DMS153 (cell line): ENCODE measurements around the gene NSMCE1.
"Not testable (repeated sequence)": the region's sequence is repeated elsewhere in the genome, so short reads cannot be mapped to it uniquely, and the experiment has no call there.

ENCODE experiments used
- DNase-seq: peaks from one replicate; lab custom pipeline; 2025; lab: John Stamatoyannopoulos, UW

The NSMCE1 gene

DNA sequence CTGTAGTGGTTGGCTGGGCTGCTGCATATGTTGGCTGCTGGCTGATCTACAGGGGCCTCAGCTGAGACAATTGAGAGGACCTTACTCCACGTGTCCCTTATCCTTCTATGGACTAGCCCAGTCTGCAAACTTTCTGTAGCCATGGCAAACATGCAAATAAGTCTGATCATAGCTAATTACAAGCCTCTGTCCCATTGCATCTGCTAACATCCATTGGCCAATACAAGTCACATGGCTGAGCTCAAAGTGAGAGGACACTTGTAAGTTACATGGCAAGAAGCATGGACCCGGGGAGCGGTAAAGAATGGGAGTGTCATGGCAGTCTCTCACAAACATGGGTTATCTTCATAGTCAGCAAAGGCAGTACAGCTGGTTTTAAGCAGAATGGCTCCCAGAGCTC is 33.6 kb upstream of the NSMCE1 start:
- DNase-seq = no peak

DNA sequence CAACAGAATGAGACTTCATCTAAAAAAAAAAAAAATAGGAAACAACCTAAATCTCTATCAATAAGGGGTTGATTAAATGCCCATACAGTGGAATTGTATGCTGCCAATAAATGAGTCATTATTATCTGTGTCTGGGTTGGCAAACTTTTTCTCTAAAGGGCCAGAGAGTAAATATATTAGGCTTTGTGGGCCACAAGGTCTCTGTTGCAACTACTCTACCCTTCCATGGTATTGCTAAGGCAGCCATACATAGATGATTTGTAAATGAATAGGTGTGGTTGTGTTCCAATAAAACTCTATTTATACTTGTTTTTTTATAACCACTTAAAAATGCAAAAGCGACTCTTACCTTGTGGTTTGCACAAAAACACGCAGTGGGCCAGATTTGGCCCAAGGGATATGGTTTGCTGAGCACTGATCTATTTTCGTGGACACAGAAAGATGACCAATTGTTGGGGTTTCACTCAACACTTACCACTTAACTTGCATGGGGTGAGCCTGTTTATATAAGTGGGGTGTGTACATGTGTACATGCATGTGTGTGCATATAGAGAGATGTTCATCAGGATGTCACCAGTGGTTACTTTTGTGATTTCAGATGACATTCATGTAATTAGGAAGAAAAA is 32.8 kb upstream of the NSMCE1 start:
- DNase-seq = no peak

DNA sequence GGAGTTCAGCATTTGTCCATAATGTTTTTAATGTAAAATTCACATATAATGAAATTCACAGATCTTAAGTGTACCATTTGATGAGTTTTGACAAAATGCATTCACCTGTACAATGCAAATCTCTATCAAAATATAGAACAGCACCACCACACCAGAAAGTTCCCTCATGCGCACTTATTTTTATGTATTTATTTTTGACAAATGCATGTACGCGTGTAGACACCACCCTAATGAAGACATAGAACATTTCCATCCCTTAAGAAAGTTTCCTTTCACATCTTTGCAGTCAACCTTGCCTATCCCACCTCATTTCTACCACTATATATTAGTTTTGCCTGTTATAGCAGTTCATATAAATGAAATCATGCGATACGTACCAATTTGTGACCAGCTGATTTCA is 29.6 kb upstream of the NSMCE1 start:
- no peak for DNase-seq

DNA sequence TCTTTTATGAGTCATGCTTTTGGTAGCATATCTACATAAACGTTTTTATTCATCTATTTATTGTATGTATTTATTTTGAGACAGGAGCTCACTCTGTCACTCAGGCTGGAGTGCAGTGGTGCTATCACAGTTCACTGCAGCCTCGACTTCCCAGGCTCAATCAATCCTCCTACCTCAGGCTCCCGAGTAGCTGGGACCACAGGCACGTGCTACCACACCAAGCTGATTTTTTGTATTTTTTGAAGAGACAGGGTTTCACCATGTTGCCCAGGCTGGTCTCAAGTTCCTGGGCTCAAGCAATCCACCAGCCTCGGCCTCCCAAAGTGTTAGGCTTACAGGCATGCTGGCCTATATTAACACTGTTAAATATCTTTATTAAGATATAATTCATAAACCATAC is 24.8 kb upstream of the NSMCE1 start:
- DNase-seq = no peak

DNA sequence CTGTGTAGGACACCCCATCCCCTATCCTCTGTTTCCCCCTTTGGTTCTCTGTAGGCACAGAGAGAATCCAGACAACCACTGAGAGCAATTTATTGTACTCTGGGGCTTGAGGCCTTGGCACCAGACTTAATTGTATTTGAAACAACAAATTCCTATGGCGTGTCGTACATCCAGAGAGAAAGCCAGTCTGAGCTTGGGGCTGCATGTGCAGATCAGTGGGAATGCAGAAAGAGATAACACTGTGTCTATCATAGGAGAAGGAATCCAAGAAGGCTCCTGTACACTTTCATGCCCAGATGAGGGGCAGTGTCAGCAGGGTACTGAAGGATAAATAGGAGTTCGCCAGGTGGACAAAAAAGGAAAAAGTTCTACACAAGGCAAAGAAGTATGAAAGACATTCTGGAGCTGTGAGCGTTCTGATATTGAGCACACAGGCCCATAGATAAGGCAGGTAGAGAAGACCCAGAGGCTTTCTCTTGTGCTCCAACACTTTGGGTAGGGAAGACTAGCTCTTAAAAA is 23.2 kb upstream of the NSMCE1 start:
- no peak for DNase-seq

DNA sequence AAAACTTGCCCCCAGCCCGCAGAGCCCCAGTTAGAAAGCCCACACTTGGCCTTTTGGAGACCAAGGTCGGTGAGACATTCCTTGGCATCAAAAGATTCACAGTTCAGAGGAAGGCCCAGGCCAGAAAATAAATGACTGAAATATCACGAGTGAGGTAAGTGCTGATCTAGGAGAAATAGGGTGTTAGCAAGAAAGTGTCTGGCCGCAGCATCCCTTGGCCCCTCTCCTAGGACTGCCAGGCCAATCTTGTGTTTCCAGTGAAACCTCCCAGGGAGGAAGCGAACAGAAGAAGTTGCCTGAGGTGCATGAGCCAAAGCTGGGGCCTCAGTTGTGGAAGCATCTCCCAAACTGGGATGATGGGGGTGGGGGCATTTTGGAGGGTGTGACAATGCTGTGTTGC is 22.5 kb upstream of the NSMCE1 start:
- DNase-seq = no peak

DNA sequence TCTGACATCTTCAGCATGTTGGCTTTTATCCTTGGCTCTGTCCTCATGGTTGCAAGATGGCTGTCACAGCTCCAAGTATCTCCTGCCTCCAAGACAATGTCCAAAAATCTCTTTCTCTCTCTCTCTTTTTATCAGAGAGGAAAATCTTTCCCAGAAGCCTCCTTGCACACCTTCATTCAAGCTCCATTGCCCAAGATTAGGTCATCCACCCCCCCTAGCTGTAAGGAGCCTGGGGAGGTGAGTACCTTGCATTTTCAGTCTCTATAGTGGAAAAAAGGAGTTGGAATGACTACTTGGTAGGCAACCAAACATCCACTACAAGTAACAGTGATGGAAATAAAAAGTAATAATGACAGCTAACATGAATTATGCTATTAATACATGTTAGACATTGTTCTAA is 22.0 kb upstream of the NSMCE1 start:
- DNase-seq = no peak

DNA sequence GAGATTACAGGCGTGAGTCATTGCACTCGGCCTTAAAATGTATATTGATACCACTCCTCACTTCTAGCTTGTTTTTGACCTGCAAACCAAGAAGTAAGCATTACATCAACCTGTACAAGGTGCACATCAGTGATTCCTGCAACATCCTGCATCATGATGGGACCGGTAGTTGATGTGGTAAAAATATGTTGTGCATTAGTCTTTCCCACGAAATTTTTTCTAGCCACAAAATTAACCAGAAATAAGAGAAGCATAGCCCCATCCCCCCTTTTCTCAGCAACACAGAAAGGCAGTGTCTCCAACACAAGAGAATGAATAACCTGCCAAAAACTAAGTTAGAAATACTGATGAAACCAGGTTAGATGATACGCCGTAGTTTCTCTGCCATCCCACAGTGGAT is 21.1 kb upstream of the NSMCE1 start:
- no peak for DNase-seq

DNA sequence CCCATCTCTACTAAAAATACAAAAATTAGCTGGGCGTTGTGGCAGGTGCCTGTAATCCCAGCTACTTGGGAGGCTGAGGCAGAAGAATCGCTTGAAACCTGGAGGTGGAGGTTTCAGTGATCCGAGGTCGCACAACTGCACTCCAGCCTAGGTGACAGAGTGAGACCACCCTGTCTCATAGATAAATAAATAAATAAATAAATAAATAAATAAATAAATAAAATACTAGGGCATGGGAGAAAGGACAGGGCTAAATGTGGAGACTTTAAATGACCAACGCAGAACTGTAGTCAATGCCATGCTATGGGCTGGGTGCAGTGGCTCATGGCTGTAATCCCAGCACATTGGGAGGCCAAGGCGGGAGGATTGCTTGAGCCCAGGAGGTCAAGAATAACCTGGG is 19.7 kb upstream of the NSMCE1 start:
- not testable (repeated sequence) for DNase-seq

DNA sequence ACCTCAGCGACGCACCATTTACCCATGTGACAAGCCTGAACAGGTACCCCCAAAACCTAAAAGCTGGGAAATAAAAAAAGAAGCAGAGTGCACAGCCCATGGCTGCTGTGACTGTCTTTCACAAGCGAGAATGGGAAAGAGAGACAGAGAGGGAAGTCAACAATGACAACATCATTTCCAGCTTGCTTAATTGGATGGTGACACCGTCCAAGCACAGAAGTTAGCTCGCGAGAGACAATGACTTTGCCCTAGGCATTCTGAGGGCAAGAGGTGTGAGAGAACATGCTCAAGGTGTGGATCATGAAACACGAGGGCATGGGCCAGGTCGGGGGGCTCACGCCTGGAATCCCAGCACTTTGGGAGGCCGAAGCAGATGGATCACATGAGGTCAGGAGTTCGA is 19.3 kb upstream of the NSMCE1 start:
- DNase-seq = no peak

DNA sequence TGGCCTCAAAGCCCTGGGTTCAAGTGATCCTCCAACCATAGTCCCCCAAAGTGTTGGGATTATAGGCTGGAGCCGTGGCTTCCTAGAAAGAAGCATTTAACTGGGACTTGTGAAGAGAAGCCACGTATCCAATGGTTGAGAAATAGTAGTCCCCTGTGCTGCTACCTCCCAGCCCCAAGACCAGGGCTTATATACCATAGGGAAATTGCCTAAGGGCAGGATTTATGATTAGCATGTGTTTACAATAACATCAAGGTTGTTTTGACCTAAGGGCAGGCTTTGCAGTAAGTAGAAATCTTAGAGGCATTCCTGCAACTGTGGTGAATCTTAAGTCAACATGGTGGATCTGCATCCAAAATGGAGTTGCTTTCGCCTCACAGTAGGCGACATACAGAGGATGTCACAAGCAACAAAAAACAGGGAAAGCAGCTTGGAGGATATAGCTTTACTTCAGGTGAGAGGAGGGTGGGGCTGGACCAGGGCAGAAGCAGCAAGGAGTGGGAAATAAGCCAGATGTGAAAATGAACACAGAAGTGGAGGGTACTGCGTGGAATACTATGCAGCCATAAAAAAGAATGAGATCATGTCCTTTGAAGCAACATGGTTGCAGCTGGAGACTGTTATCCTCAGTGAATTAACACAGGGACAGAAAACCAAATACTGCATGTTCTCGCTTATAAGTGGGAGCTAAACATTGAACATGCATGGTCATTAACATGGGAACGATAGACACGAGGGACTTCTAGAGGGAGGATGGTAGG is 18.7 kb upstream of the NSMCE1 start:
- no peak for DNase-seq

DNA sequence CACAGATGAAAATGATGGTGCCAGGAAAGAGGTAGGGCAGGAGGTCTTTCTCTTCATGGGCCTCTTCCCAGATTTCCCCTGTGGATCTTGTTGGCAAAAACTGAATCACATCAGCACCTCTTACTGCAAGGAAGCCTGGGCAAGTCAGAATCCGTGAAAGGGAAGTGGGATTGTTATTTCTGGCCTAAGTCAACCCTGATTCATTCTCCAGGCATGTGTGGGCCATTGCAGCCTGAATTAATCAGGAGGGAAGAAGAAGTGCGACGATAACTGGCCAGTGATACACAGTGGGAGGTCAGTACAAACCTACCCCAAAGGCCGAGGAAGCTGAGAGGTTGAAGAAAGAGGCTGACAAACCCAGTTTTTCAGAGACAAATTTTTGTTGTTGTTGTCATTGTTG is 17.9 kb upstream of the NSMCE1 start:
- DNase-seq = no peak

DNA sequence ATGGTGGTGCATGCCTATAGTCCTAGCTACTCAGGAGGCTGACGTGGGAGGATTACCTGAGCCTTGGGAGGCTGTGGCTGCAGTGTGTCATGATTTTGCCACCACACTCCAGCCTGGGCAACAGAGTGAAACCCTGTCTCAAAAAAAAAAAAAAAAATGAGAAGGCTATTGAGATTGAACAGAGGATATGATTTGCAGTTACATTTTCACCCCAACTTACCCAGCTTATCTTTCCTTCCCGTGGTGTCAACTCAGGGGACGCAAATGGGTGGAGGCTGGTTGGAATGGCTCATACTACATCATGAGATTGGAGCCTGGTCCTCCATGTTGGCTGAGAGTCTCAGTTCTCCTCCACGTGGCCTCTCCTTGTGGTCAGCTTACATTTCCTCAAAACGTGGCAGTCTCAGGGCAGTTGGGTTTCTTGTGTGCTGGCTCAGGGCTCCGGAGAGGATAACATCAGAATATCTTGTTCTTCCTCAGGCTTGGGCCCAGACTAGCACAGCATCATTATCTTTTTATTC is 17.2 kb upstream of the NSMCE1 start:
- no peak for DNase-seq

DNA sequence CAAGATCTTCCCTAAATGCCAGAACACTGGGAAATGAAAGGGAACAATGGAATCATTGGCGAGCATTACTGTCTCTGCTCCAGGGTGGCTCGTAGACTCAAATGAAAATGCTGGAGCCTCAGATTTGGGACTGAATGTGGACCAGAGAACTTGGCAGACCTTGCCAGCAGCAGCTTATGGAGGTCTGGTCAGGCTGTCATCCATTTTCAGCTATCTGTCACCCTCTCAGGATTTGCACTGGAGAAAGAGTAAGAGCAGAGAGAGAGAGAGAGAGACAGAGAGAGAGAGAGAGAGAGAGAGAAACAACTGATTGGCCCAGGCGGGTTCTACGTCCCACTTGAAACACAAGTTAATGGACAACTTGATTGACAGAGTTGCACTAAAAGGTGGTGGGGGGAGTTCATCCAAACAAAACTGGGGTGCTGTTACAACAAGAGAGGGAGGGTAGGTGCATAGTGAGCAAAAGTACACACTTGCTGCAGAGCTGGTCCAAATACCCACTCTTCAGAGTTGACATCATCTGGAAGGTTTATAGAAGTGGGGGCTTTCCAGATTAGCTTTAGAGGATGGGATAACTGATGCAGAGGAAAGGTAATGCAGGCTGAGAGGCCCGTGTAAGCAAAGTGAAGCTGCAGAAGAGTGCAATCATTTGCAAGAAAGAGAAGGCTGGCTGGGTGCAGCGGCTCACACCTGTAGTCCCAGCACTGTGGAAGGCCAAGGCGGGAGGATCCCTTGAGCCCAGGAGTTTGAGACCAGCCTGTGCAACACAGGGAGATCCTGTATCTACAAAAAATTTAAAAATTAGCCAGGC is 16.5 kb upstream of the NSMCE1 start:
- DNase-seq = no peak

DNA sequence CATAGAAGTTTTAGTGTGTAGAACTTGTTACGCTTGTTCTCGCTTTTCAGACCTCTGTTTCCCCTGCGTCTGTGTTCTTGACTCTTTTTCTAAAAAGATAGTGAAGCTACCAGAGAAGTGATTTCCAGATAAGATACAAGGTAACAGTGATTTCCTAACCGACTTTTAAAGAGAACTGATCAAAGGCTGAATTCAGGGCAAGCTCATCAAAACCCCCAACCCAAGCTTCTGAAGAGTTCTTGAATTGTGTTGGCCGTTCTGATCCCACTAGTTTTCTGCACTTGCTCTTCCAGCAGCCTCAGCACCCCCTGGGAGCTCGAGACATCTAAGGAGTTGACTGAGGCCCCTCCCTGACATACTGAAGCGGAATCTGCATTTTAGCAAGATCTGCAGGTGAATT is 12.7 kb upstream of the NSMCE1 start:
- DNase-seq = no peak

DNA sequence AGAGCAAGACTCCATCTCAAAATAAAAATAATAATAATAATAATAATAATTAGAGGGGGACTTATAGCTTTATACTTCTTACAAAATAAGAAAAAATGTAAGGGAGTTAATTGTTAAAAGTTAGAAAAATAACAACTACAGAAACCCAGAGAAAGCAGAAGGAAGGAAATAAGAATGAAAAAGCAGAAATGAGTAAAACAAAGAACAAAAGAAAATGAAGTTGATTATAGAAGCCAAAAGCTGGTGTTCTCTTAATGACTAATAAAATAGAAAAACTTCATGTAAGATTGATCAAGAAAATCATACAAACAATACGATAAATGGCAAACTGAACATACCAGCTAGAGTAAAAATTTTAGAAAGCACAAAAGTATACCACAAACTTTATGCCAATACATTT is 6.8 kb upstream of the NSMCE1 start:
- DNase-seq = no peak

DNA sequence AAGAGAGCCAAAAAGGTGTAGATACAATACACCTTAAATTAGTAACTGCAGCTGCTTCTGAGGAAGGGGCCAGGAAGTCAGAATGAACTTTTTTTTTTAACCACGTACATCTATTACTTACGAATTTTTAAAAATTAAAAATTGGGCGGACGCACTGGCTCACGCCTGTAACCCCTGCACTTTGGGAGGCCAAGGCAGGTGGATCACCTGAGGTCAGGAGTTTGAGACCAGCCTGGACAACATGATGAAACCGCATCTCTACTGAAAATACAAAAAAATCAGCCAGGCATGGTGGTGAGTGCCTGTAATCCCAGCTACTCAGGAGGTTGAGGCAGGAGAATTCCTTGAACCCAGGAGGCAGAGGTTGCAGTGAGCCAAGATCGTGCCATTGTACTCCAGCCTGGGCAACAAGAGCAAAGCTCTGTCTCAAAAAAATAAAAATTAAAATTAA is 5.9 kb upstream of the NSMCE1 start:
- not testable (repeated sequence) for DNase-seq

DNA sequence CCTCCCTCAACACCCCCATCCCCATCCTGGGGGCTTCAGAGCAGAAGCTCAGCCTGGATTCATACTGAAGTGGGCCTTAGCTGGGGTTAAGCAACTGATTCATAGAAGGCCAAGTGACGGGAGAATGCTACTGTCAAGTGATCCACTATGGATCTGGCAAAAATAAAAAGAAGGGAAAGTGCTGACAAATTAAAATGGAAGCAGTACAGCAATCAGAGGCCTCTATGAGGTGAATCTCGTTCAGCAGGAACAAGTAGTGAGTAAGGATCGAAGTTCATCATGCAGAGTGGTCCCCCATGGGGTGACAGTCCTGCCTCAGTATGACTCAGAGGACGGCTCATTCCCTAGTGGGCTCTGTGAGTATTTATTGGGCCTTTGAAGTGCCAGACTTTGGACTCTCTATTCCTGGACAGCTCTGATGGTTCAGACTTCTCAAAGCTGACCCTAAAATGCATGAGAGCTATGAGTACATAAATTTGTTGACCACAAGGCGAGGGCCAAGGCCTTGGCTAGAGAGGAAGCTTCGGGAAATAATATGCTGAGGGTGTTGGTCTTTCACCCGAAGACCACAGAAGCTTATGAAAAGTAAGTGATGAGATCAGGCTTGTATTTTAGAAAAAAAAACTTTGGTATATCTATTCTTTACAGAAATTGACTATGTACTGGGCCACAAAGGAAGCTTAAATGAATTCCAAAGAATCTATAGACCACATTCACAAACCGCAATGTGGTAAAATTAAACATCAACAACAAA is 5.3 kb upstream of the NSMCE1 start:
- no peak for DNase-seq

DNA sequence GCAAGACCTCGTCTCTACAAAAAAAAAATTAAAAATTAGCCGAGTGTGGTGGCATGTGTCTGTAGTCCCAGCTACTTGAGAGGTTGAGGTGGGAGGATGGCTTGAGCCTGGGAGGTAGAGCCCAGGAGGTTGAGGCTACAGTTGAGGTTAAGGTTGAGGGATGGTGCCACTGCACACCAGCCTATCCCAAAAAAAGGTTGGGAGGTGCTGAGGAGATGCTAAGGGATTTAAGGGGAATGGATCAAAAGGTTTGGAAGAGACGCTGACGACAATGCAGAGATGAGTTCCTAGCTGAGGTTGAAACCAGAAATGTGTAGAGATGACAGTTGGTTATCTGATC is 4.7 kb upstream of the NSMCE1 start:
- no peak for DNase-seq

DNA sequence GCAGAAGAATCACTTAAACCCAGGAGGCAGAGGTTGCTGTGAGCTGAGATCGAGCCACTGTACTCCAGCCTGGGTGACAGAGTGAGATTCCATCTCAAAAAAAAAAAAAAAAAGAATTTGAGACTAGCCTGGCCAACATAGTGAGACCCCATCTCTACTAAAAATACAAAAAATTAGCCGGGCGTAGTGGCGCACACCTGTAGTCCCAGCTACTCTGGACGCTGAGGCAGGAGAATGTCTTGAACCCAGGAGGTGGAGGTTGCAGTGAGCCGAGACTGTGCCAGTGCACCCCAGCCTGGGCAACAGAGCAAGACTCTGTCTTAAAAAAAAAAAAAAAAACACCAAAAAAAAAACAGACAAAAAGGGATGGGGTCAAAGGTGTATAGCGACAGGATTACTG is 4.1 kb upstream of the NSMCE1 start:
- DNase-seq = not testable (repeated sequence)

DNA sequence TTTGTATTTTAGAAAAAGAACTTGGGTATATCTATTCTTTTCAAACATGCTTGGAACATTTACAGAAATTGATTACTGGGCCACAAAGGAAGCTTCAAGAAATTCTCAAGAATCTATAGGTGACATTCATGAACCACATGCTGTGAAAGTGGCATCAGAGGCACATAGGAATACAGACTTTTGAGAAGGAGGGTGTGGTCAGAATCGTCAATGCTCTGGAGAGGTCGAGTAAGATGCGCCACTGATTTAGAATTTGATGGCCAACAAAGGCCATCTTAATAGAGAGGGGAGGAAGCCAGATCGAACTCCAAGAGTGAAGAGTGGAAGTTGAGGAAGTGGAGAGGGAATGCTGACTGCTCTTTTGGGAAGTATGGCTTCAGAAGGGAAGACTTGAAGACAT is 3.5 kb upstream of the NSMCE1 start:
- no peak for DNase-seq

DNA sequence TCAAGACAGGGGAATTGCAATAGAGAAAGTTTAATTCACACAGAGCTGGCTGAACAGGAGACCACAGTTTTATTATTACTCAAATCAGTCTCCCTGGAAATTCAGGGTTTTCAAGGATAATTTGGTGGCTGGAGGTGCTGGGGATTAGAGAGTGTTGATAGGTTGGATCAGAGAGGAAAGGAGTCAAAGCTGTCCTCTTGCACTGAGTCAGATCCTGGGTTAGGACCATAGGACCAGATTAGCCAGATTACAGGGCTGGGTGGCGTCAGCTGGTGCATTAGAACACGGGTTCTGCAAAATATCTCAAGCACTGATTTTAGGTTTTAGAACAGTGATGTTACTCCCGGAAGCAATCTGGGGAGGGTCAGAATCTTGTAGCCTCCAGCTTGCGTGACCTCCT is 1.8 kb upstream of the NSMCE1 start:
- DNase-seq = no peak
